IPS-18a (cell line): ENCODE measurements around the gene PIK3CD.
"Not testable (repeated sequence)": the region's sequence is repeated elsewhere in the genome, so short reads cannot be mapped to it uniquely, and the experiment has no call there.

Source experiments
- H3K27ac ChIP-seq: one replicate; pipeline ENCODE4 v1.5.1; 2013; ENCODE audit warnings: low read length
- H3K27me3 ChIP-seq: one replicate; pipeline ENCODE4 v1.6.1; 2013; ENCODE audit warnings: mild to moderate bottlenecking, low read length; ENCODE audit not compliant: control insufficient read depth, insufficient read depth
- H3K36me3 ChIP-seq: one replicate; pipeline ENCODE4 v1.6.1; 2013; ENCODE audit warnings: low read depth, low read length; ENCODE audit not compliant: control insufficient read depth
- H3K4me1 ChIP-seq: one replicate; pipeline ENCODE4 v1.6.1; 2013; ENCODE audit warnings: low read depth, low read length; ENCODE audit not compliant: control insufficient read depth
- H3K4me3 ChIP-seq: one replicate; pipeline ENCODE4 v1.5.1; 2013; ENCODE audit warnings: low read length
- H3K9ac ChIP-seq: one replicate; pipeline ENCODE4 v1.6.1; 2013; ENCODE audit warnings: mild to moderate bottlenecking, low read length, moderate library complexity
- H3K9me3 ChIP-seq: one replicate; pipeline ENCODE4 v1.6.1; 2013; ENCODE audit warnings: low read depth, low read length; ENCODE audit not compliant: control insufficient read depth

PIK3CD gene

GRCh38 chr1:9759939-9760338, 108.4 kb downstream of the PIK3CD start:
- Histone ChIP-seq H3K4me3 (no peak overlapping the region), H3K27ac (no peak overlapping the region)

GRCh38 chr1:9760824-9761223, 109.3 kb downstream of the PIK3CD start:
- Histone ChIP-seq H3K4me3 (no peak overlapping the region), H3K27ac (peak overlapping the region; percentile 52), H3K4me1 (peaks cover 18% of the 10 kb centered on the region), H3K27me3 (no peaks in the 10 kb centered on the region), H3K9ac (no peak overlapping the region), H3K9me3 (no peaks in the 10 kb centered on the region), H3K36me3 (no peaks in the 10 kb centered on the region)

More at GRCh38 chr1:9759939-9760338, 108.4 kb downstream of the PIK3CD start:
- Histone ChIP-seq H3K9ac (no peak overlapping the region), H3K27me3 (no peaks in the 10 kb centered on the region), H3K4me1 (peaks cover 18% of the 10 kb centered on the region), H3K36me3 (no peaks in the 10 kb centered on the region), H3K9me3 (no peaks in the 10 kb centered on the region)

GRCh38 chr1:9761855-9762254, 110.3 kb downstream of the PIK3CD start:
- no peaks in the 10 kb centered on the region for H3K9me3 ChIP-seq
- H3K36me3 ChIP-seq = no peaks in the 10 kb centered on the region
- peaks cover 18% of the 10 kb centered on the region for H3K4me1 ChIP-seq
- H3K9ac ChIP-seq = no peak overlapping the region
- H3K4me3 ChIP-seq = no peak overlapping the region
- H3K27me3 ChIP-seq = no peaks in the 10 kb centered on the region
- no peak overlapping the region for H3K27ac ChIP-seq

DNA sequence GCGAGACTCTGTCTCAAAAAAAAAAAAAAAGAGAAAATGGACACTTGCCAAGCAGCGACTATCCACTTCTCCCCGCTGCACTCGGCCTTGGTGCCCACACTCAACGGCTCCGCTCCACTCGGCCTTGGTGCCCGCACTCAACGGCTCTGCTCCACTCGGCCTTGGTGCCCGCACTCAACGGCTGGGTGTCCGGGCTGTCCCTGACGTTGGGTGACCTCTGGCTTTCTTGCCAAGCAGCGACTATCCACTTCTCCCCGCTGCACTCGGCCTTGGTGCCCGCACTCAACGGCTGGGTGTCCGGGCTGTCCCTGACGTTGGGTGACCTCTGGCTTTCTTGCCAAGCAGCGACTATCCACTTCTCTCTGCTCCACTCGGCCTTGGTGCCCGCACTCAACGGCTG, 110.9 kb downstream of the PIK3CD start:
- not testable (repeated sequence) for H3K36me3 ChIP-seq, H3K9me3 ChIP-seq, H3K9ac ChIP-seq, H3K4me3 ChIP-seq, H3K27ac ChIP-seq, H3K27me3 ChIP-seq
- H3K4me1 ChIP-seq = peaks cover 18% of the 10 kb centered on the region

DNA sequence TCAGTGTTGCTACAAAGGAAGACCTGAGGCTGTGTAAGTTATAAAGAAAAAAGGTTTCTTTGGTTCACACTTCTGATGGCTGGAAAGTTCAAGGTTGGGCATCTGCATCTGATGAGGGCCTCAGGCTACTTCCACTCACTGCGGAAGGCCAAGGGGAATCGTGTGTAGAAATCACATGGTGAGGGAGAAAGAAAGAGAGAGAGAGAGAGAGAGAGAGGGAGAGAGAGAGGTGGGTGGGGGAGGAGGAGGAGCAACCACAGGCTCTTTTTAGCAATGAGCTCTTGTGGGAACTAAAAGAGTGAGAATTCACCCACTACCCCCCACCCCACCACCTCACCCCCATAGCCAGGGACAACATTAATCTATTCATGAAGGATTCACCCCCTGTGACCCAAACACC, 112.4 kb downstream of the PIK3CD start:
- no peak overlapping the region for H3K27ac ChIP-seq
- peaks cover 18% of the 10 kb centered on the region for H3K4me1 ChIP-seq
- H3K27me3 ChIP-seq = no peaks in the 10 kb centered on the region
- H3K9me3 ChIP-seq = no peaks in the 10 kb centered on the region
- H3K4me3 ChIP-seq = no peak overlapping the region
- no peaks in the 10 kb centered on the region for H3K36me3 ChIP-seq
- no peak overlapping the region for H3K9ac ChIP-seq

- H3K4me1 ChIP-seq = peaks cover 18% of the 10 kb centered on the region
- no peak overlapping the region for H3K27ac ChIP-seq
Observed at GRCh38 chr1:9764550-9764949, 113.0 kb downstream of the PIK3CD start.

GRCh38 chr1:9766759-9767442, 115.4 kb downstream of the PIK3CD start:
- H3K4me3 ChIP-seq = no peak overlapping the region
- H3K9ac ChIP-seq = no peak overlapping the region
- H3K27me3 ChIP-seq = no peaks in the 10 kb centered on the region
- no peaks in the 10 kb centered on the region for H3K36me3 ChIP-seq
- H3K9me3 ChIP-seq = no peaks in the 10 kb centered on the region
- no peak overlapping the region for H3K27ac ChIP-seq
- H3K4me1 ChIP-seq = peaks cover 5% of the 10 kb centered on the region

More at GRCh38 chr1:9764550-9764949, 113.0 kb downstream of the PIK3CD start:
- Histone ChIP-seq H3K9me3 (no peaks in the 10 kb centered on the region), H3K36me3 (no peaks in the 10 kb centered on the region), H3K4me3 (no peak overlapping the region), H3K27me3 (no peaks in the 10 kb centered on the region), H3K9ac (no peak overlapping the region)

- no peak overlapping the region for H3K27ac ChIP-seq
- H3K9me3 ChIP-seq = no peaks in the 10 kb centered on the region
- peaks cover 5% of the 10 kb centered on the region for H3K4me1 ChIP-seq
Observed at GRCh38 chr1:9767964-9768668, 116.6 kb downstream of the PIK3CD start.

DNA sequence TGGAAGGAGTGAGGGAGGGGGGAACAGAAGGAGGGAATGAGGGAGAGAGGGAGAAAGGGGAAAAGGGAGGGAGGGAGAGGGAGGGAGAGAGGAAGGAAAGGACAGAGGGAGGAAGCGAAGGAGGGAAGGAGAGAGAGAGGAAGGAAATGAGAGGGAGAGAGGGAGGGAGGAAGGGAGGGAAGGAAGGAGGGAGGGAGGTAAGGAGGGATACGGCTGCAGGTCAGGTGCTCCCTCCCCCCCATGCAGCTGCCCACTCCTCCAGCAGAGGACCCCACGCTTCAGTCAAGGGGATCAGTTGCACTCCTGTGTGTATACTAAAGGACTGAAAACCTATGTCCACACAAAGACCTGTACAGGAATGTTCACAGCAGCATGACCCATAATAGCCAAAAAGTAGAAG, 117.5 kb downstream of the PIK3CD start:
- Histone ChIP-seq H3K9ac (no peak overlapping the region), H3K27ac (no peak overlapping the region), H3K9me3 (no peaks in the 10 kb centered on the region), H3K36me3 (peaks cover 11% of the 10 kb centered on the region), H3K4me1 (no peaks in the 10 kb centered on the region), H3K27me3 (no peaks in the 10 kb centered on the region), H3K4me3 (no peak overlapping the region)

More at GRCh38 chr1:9767964-9768668, 116.6 kb downstream of the PIK3CD start:
- Histone ChIP-seq H3K36me3 (peaks cover 10% of the 10 kb centered on the region), H3K9ac (no peak overlapping the region), H3K27me3 (no peaks in the 10 kb centered on the region), H3K4me3 (no peak overlapping the region)

GRCh38 chr1:9770298-9770697, 118.8 kb downstream of the PIK3CD start:
- Histone ChIP-seq H3K36me3 (peaks cover 11% of the 10 kb centered on the region), H3K27me3 (no peaks in the 10 kb centered on the region), H3K27ac (no peak overlapping the region), H3K4me3 (no peak overlapping the region), H3K9me3 (no peaks in the 10 kb centered on the region), H3K4me1 (no peaks in the 10 kb centered on the region), H3K9ac (no peak overlapping the region)

- H3K36me3 ChIP-seq = peaks cover 11% of the 10 kb centered on the region
- no peak overlapping the region for H3K27ac ChIP-seq
- no peak overlapping the region for H3K4me3 ChIP-seq
- H3K4me1 ChIP-seq = no peaks in the 10 kb centered on the region
- H3K9ac ChIP-seq = no peak overlapping the region
- no peaks in the 10 kb centered on the region for H3K9me3 ChIP-seq
- H3K27me3 ChIP-seq = no peaks in the 10 kb centered on the region
Observed at GRCh38 chr1:9774712-9775679, 123.5 kb downstream of the PIK3CD start.
